PC-3 (cell line): ENCODE data around the gene RHOB. TPM values are rescaled to one million over a fixed set of nuclear protein-coding genes. Genes with fewer than 3 reads are reported as not detected.

Experiments used
- ATAC-seq: fragments of 200-7000 bp; cut with Tn5 transposase; 2 replicates; pipeline ENCODE4 v1.9.1; 2020; ENCODE audit warnings: mild to moderate bottlenecking, moderate library complexity
- BruUV-seq: library from RNA; stranded (reverse); fragments of 400-500 nt; replicated peaks from 2 replicates; lab custom pipeline; 2021; lab: Mats Ljungman, UMichigan
- CTCF ChIA-PET: fragments of 300-600 bp; sonication (Branson Sonifier 250); formaldehyde crosslinking; loops from one replicate; lab custom pipeline; 2022; ENCODE audit warnings: antibody characterized with exemption; lab: Charles Lee
- POLR2A ChIA-PET: fragments of 300-600 bp; sonication (Branson Sonifier 250); formaldehyde crosslinking; loops from one replicate; lab custom pipeline; 2022; ENCODE audit warnings: antibody characterized with exemption; ENCODE audit not compliant: unreplicated experiment; lab: Charles Lee
- DNase-seq: peaks from one replicate; pipeline ENCODE4 v3.0.0-alpha.2; 2015
- H2AFZ ChIP-seq: fragments of 300-600 bp; sonication (generic); 2 replicates; pipeline ENCODE4 v1.6.0; 2016; ENCODE audit warnings: antibody characterized with exemption, low read length
- H3F3A ChIP-seq: fragments of 300-600 bp; sonication (generic); one replicate; pipeline ENCODE4 v1.6.0; 2017; ENCODE audit warnings: antibody characterized with exemption, low read length, control low read depth, mild to moderate bottlenecking; ENCODE audit not compliant: unreplicated experiment
- H3K27ac ChIP-seq: fragments of 300-600 bp; sonication (generic); 2 replicates; pipeline ENCODE4 v1.5.1; 2016; ENCODE audit warnings: mild to moderate bottlenecking, low read length
- H3K27me3 ChIP-seq: fragments of 300-600 bp; sonication (generic); 2 replicates; pipeline ENCODE4 v1.6.1; 2016; ENCODE audit warnings: low read length, mixed read lengths
- H3K36me3 ChIP-seq: fragments of 300-600 bp; sonication (generic); 2 replicates; pipeline ENCODE4 v1.6.1; 2016; ENCODE audit warnings: low read depth, mixed run types, low read length, mixed read lengths
- H3K4me1 ChIP-seq: fragments of 300-600 bp; sonication (generic); 2 replicates; pipeline ENCODE4 v1.5.1; 2016; ENCODE audit warnings: low read length; ENCODE audit not compliant: insufficient read depth
- H3K4me2 ChIP-seq: fragments of 300-600 bp; sonication (generic); 2 replicates; pipeline ENCODE4 v1.6.0; 2016; ENCODE audit warnings: low read length
- H3K4me3 ChIP-seq: fragments of 300-600 bp; sonication (generic); 2 replicates; pipeline ENCODE4 v1.5.1; 2016; ENCODE audit warnings: mild to moderate bottlenecking, low read length, mixed read lengths
- H3K79me2 ChIP-seq: fragments of 300-600 bp; sonication (generic); 2 replicates; pipeline ENCODE4 v1.6.1; 2017; ENCODE audit warnings: low read length, mixed read lengths
- H3K9ac ChIP-seq: fragments of 300-600 bp; sonication (generic); 2 replicates; pipeline ENCODE4 v1.6.0; 2016; ENCODE audit warnings: mild to moderate bottlenecking, low read length
- H3K9me2 ChIP-seq: fragments of 300-600 bp; sonication (generic); replicated peaks from 2 replicates; pipeline ENCODE4 v1.6.1; 2016; ENCODE audit warnings: mixed run types, low read length, mixed read lengths
- H3K9me3 ChIP-seq: fragments of 300-600 bp; sonication (generic); 2 replicates; pipeline ENCODE4 v1.6.1; 2016; ENCODE audit warnings: low read length, mixed read lengths
- H4K20me1 ChIP-seq: fragments of 300-600 bp; sonication (generic); 2 replicates; pipeline ENCODE4 v1.6.1; 2016; ENCODE audit warnings: low read length, mixed read lengths
- CTCF ChIP-seq: fragments of 300-600 bp; sonication (generic); conservative IDR thresholded peaks from 2 replicates; pipeline ENCODE4 v1.5.1; 2017; ENCODE audit warnings: antibody characterized with exemption, low read depth, mild to moderate bottlenecking, low read length
- EZH2 ChIP-seq: fragments of 300-600 bp; sonication (generic); IDR thresholded peaks from one replicate; pipeline ENCODE4 v1.6.1; 2017; ENCODE audit warnings: antibody characterized with exemption, mild to moderate bottlenecking, low read length; ENCODE audit not compliant: unreplicated experiment
- EZH2phosphoT487 ChIP-seq: fragments of 300-600 bp; sonication (generic); IDR thresholded peaks from 2 replicates; pipeline ENCODE4 v1.6.1; 2018; ENCODE audit warnings: mild to moderate bottlenecking, antibody characterized with exemption, low read length, borderline replicate concordance
- intact Hi-C: fragments of 100-400 bp; cut with micrococcal nuclease; formaldehyde crosslinking; loops from 2 replicates; pipeline ENCODE4 v1.9.0; 2023
- total RNA-seq: library from RNA; depleted of rRNA; stranded (reverse); fragments of >200 nt; gene quantifications from 2 replicates; pipeline ENCODE4 v1.2.3, GENCODE V29; 2014

RHOB gene
- total RNA-seq, 1 experiment from 2014 or later: 88.5 TPM

GRCh38 chr2:20469595-20469994 lies 22.7 kb downstream of the RHOB start:
- POLR2A ChIA-PET: no interaction called here
- no peak overlapping the region for H2AFZ ChIP-seq
- no peaks in the 10 kb centered on the region for H3K9me2 ChIP-seq
- no peak overlapping the region for H3K9ac ChIP-seq
- no peaks in the 10 kb centered on the region for H3K36me3 ChIP-seq
- H3F3A ChIP-seq: no peaks in the 10 kb centered on the region
- TF ChIP-seq CTCF: no peak
- TF ChIP-seq EZH2phosphoT487: no peak
- TF ChIP-seq EZH2: no peak
- no peaks in the 10 kb centered on the region for H3K79me2 ChIP-seq
- H3K4me1 ChIP-seq: peaks cover 22% of the 10 kb centered on the region
- H3K27ac ChIP-seq: no peak overlapping the region
- no TSS peak for BruUV-seq
- H4K20me1 ChIP-seq: no peaks in the 10 kb centered on the region
- no peaks in the 10 kb centered on the region for H3K9me3 ChIP-seq
- intact Hi-C loops: no loop called here
- no peak overlapping the region for H3K4me3 ChIP-seq
- CTCF ChIA-PET: no interaction called here
- no peak for ATAC-seq
- no peak for DNase-seq
- no peaks in the 10 kb centered on the region for H3K27me3 ChIP-seq
- H3K4me2 ChIP-seq: no peak overlapping the region

- Histone ChIP-seq H3K27me3 (no peaks in the 10 kb centered on the region), H3K79me2 (no peaks in the 10 kb centered on the region), H3K4me2 (no peak overlapping the region), H4K20me1 (no peaks in the 10 kb centered on the region), H3K9me3 (no peaks in the 10 kb centered on the region), H3K9me2 (no peaks in the 10 kb centered on the region), H3K4me3 (no peak overlapping the region), H3K36me3 (no peaks in the 10 kb centered on the region), H3F3A (no peaks in the 10 kb centered on the region), H2AFZ (no peak overlapping the region), H3K4me1 (peaks cover 22% of the 10 kb centered on the region), H3K9ac (no peak overlapping the region), H3K27ac (no peak overlapping the region)
- CTCF ChIA-PET: no interaction called here
- POLR2A ChIA-PET: no interaction called here
- no TSS peak for BruUV-seq
- no peak for ATAC-seq
- intact Hi-C loops: no loop called here
- no peak for TF ChIP-seq CTCF
- no peak for TF ChIP-seq EZH2
- TF ChIP-seq EZH2phosphoT487: no peak
- no peak for DNase-seq
Observed at GRCh38 chr2:20470211-20470610, 23.3 kb downstream of the RHOB start.

GRCh38 chr2:20471148-20471547 lies 24.3 kb downstream of the RHOB start:
- no peaks in the 10 kb centered on the region for H4K20me1 ChIP-seq
- no peaks in the 10 kb centered on the region for H3K9me2 ChIP-seq
- H3K36me3 ChIP-seq: no peaks in the 10 kb centered on the region
- ATAC-seq: no peak
- H3K4me1 ChIP-seq: peaks cover 14% of the 10 kb centered on the region
- H3K9ac ChIP-seq: no peak overlapping the region
- no peak overlapping the region for H3K4me2 ChIP-seq
- intact Hi-C loops: no loop called here
- H3K27ac ChIP-seq: no peak overlapping the region
- no peak for TF ChIP-seq EZH2phosphoT487
- no peak for TF ChIP-seq EZH2
- no peak for TF ChIP-seq CTCF
- no peak overlapping the region for H2AFZ ChIP-seq
- DNase-seq: no peak
- H3K9me3 ChIP-seq: no peaks in the 10 kb centered on the region
- H3K4me3 ChIP-seq: no peak overlapping the region
- BruUV-seq: no TSS peak
- ChIA-PET CTCF (no interaction called here), POLR2A (no interaction called here)
- H3K79me2 ChIP-seq: no peaks in the 10 kb centered on the region
- no peaks in the 10 kb centered on the region for H3K27me3 ChIP-seq
- no peaks in the 10 kb centered on the region for H3F3A ChIP-seq
